ENCODE results near the gene PDE1A. TPM values are rescaled to one million over a fixed set of nuclear protein-coding genes. Genes with fewer than 3 reads are reported as not detected.

PDE1A gene
- total and polyA plus RNA-seq, 7 donors: 0.92 to 4.2 (median 1.8) TPM

DNA sequence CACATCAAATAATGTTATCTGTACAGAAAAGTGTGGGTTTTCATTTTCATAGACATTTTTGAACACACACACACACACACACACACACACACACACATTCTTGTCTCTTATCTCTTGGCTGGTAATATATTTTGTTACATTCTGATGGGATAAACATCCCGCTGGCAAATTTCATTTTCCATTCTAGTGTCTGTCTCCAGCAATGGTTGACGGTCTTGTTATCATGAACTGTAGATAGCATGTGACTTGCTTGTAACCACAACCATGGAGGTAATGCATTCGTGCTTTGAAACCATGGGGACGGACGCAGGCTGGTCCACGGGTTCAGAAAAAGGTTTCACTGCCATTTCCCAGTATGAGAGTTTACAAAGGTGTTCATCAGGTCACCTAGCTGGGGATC is 284.8 kb downstream of the PDE1A start:
- TF ChIP-seq, protein P1, sequence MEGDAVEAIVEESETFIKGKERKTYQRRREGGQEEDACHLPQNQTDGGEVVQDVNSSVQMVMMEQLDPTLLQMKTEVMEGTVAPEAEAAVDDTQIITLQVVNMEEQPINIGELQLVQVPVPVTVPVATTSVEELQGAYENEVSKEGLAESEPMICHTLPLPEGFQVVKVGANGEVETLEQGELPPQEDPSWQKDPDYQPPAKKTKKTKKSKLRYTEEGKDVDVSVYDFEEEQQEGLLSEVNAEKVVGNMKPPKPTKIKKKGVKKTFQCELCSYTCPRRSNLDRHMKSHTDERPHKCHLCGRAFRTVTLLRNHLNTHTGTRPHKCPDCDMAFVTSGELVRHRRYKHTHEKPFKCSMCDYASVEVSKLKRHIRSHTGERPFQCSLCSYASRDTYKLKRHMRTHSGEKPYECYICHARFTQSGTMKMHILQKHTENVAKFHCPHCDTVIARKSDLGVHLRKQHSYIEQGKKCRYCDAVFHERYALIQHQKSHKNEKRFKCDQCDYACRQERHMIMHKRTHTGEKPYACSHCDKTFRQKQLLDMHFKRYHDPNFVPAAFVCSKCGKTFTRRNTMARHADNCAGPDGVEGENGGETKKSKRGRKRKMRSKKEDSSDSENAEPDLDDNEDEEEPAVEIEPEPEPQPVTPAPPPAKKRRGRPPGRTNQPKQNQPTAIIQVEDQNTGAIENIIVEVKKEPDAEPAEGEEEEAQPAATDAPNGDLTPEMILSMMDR (IDR thresholded peaks at IDR 0.05): no peak
- ATAC-seq (no peak), DNase-seq (no peak)
- Histone ChIP-seq H3K27me3 (ENCODE audit: insufficient read depth in 3 of 3, low read length in 2 of 3) (no peaks in the 10 kb centered on the region), H3K4me3 (no peak overlapping the region), H3K27ac (no peak overlapping the region), H3K36me3 (ENCODE audit: insufficient read depth in 1 of 2, low read depth in 1 of 2) (peaks cover 0 to 3% of the 10 kb centered on the region in 2 donors), H3K9me3 (no peaks in the 10 kb centered on the region), H3K4me1 (no peaks in the 10 kb centered on the region)
- intact Hi-C loops (cut with DNase I): no loop called here
- WGBS, 3 donors: 82 to 87% (median 83%) methylated on average over 6 of the region's 6 CpGs

DNA sequence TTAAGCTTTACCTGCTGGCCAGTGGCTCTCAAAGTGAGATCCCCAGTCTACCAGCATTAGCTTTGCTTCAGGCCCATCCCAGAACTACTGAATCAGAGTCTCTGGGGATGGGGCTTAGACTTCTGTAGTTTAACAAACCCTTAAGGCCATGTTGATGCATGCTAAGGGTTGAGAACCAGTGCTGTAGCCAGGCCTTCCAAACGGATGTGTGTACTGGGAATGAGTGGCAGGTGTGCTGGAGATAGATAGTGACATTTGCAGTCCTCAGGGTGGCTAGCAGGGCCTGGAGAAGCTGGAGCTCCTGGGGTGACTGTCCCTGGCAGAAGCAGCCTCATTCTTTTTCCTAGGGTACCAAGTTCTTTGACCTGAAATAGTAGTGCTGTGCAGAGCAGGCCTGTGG is 292.6 kb downstream of the PDE1A start:
- no peaks in the 10 kb centered on the region for H3K27me3 ChIP-seq (ENCODE audit: insufficient read depth in 3 of 3, low read length in 2 of 3)
- TF ChIP-seq, protein P1 (IDR thresholded peaks at IDR 0.05): no peak
- H3K4me3 ChIP-seq: no peak overlapping the region
- 21 to 46% (median 43%) methylated on average over 1 of the region's 1 CpG for WGBS, 3 donors
- no peak overlapping the region for H3K27ac ChIP-seq
- no peak for ATAC-seq
- no peaks in the 10 kb centered on the region for H3K9me3 ChIP-seq
- no peaks in the 10 kb centered on the region for H3K36me3 ChIP-seq (ENCODE audit: insufficient read depth in 1 of 2, low read depth in 1 of 2)
- H3K4me1 ChIP-seq: no peaks in the 10 kb centered on the region
- intact Hi-C loops (cut with DNase I): no loop called here
- no peak for DNase-seq

DNA sequence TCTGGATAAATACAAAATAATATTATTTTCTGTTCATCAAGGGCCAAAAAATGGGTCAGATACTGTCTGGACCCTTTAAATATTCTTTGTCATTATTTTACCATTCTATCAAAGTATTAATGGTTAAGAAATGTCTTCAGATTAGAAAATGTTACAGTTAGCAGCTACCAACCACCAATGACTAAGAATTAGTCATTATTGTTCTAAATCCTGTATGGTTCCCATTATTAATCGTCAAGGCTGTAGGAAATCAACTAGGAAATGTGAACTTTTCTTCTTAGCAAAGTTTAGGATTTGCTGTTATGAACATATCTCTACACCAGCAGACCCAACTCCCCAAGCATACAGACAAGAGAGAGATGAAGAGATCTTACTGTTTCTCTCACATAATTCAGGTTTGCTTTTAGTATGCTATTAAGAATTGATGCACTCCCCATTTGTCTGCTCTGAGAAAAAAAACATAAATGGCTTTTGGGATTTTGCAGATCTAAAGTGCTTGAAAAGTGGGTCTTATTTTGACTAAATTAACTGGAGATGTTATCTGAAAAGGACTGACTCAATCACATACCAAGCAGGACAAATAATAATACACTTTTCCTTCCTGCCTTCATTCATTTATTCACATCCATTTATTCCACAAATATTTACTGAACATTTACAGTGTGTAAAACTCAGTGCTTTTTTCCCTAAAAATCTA is 293.5 kb downstream of the PDE1A start:
- intact Hi-C loops (cut with DNase I): no loop called here
- no peaks in the 10 kb centered on the region for H3K9me3 ChIP-seq
- DNase-seq (no peak), ATAC-seq (no peak)
- H3K27me3 ChIP-seq (ENCODE audit: insufficient read depth in 3 of 3, low read length in 2 of 3): no peaks in the 10 kb centered on the region
- no peak overlapping the region for H3K4me3 ChIP-seq
- 50 to 67% (median 55%) methylated on average over 1 of the region's 1 CpG for WGBS, 3 donors
- H3K4me1 ChIP-seq: no peaks in the 10 kb centered on the region
- no peaks in the 10 kb centered on the region for H3K36me3 ChIP-seq (ENCODE audit: insufficient read depth in 1 of 2, low read depth in 1 of 2)
- TF ChIP-seq, protein P1 (IDR thresholded peaks at IDR 0.05): no peak
- H3K27ac ChIP-seq: no peak overlapping the region

DNA sequence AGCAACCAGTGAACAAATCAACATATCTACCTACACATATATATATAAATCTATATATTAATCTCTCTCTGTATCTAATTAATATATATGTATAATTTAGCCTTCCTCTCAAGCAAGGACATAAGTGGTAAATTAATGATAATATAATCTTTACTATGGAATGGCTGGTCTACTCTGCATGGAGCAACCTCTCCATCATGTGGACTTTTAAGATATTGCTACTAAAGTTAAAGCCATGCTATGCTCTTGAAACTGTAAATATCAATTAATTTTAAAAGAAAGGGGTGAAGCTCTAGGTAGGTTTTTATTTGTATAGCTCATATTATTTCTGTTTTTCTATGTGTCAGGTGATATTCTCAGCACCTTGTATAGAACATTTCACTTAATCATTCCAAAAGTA is 294.2 kb downstream of the PDE1A start:
- TF ChIP-seq, protein P1 (IDR thresholded peaks at IDR 0.05): no peak
- ATAC-seq (no peak), DNase-seq (no peak)
- intact Hi-C loops (cut with DNase I): no loop called here
- no peaks in the 10 kb centered on the region for H3K36me3 ChIP-seq (ENCODE audit: insufficient read depth in 1 of 2, low read depth in 1 of 2)
- no peak overlapping the region for H3K27ac ChIP-seq
- no peaks in the 10 kb centered on the region for H3K9me3 ChIP-seq
- H3K4me3 ChIP-seq: no peak overlapping the region
- no peaks in the 10 kb centered on the region for H3K27me3 ChIP-seq (ENCODE audit: insufficient read depth in 3 of 3, low read length in 2 of 3)
- no peaks in the 10 kb centered on the region for H3K4me1 ChIP-seq
